Measurements from ENCODE around the gene PAN3.
A peak's percentile ranks its signal among the peaks of the same experiment; 100 is the strongest.
"Not testable (repeated sequence)": the region's sequence is repeated elsewhere in the genome, so short reads cannot be mapped to it uniquely, and the experiment has no call there.

The PAN3 gene

GRCh38 chr13:28138012-28138755, at the start of gene PAN3:
PAN3 (plus strand) TSS chr13:28138545; CDS start chr13:28138658, 113 bp downstream.
- Histone ChIP-seq H3K4me1 (ENCODE audit: insufficient read depth, low read length) (peaks cover 7% of the 10 kb centered on the region), H2AFZ (ENCODE audit: low read depth, low read length) (peak within 1 kb of the TSS; percentile 88), H3K4me3 (ENCODE audit: low read length) (peak within 1 kb of the TSS; percentile 100), H3K27me3 (ENCODE audit: insufficient read depth, low read length) (no peaks in the 10 kb centered on the region), H3K9me3 (ENCODE audit: low read length) (no peaks in the 10 kb centered on the region), H3K36me3 (ENCODE audit: insufficient read depth, low read length) (no peaks in the 10 kb centered on the region)

- Histone ChIP-seq H3K36me3 (ENCODE audit: insufficient read depth, low read length) (no peaks in the 10 kb centered on the region), H2AFZ (ENCODE audit: low read depth, low read length) (no peak overlapping the region), H3K4me1 (ENCODE audit: insufficient read depth, low read length) (no peaks in the 10 kb centered on the region), H3K4me3 (ENCODE audit: low read length) (no peak overlapping the region), H3K27me3 (ENCODE audit: insufficient read depth, low read length) (no peaks in the 10 kb centered on the region), H3K9me3 (ENCODE audit: low read length) (no peaks in the 10 kb centered on the region)
Observed at GRCh38 chr13:28089065-28089464, 49.3 kb upstream of the PAN3 start.

- Histone ChIP-seq H3K36me3 (ENCODE audit: insufficient read depth, low read length) (no peaks in the 10 kb centered on the region), H3K4me3 (ENCODE audit: low read length) (no peak overlapping the region), H3K9me3 (ENCODE audit: low read length) (no peaks in the 10 kb centered on the region), H3K4me1 (ENCODE audit: insufficient read depth, low read length) (no peaks in the 10 kb centered on the region), H2AFZ (ENCODE audit: low read depth, low read length) (no peak overlapping the region), H3K27me3 (ENCODE audit: insufficient read depth, low read length) (peaks cover 5% of the 10 kb centered on the region)
Observed at GRCh38 chr13:28092431-28092830, 45.9 kb upstream of the PAN3 start.

DNA sequence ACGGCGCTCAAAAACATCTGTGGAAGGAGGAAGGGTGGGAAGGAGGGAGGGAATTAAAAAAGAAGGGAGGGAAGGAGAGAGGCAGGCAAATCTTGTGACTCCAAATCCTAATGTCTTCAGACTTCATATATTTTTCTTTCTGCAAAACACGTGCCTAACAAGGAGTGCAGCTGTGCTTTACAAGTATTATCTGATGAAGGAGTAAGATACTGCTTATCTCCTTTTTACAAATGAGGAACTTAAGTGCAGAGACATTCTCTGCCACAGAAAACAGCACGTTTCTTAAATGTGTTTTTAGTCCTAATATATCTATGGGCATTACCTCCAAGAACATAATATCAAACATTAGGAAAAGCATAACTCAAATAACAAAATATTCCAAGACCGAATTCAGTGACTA, 44.5 kb upstream of the PAN3 start:
- no peak overlapping the region for H3K4me3 ChIP-seq (ENCODE audit: low read length)
- no peak overlapping the region for H2AFZ ChIP-seq (ENCODE audit: low read depth, low read length)
- peaks cover 1% of the 10 kb centered on the region for H3K9me3 ChIP-seq (ENCODE audit: low read length)
- peaks cover 16% of the 10 kb centered on the region for H3K27me3 ChIP-seq (ENCODE audit: insufficient read depth, low read length)
- H3K4me1 ChIP-seq (ENCODE audit: insufficient read depth, low read length), result no peaks in the 10 kb centered on the region
- H3K36me3 ChIP-seq (ENCODE audit: insufficient read depth, low read length), result no peaks in the 10 kb centered on the region

DNA sequence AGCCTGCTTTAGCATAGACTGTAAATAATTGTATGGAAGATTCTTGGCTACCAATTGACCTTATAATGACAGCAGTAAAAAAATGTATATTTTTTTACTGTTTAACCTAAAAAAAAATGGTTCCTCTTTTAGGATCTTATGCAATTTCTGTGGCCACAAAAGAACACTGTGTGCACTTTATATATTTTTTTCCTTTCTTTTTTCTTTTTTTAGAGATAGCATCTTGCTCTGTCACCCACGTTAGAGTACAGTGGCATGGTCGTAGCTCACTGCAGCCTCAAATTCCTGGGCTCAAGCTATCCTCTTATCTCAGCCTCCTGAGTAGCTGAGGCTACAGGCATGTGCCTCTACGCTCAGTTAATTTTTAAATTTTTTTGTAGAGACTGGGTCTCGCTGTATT, 44.0 kb upstream of the PAN3 start:
- H3K27me3 ChIP-seq (ENCODE audit: insufficient read depth, low read length), result peaks cover 20% of the 10 kb centered on the region
- no peaks in the 10 kb centered on the region for H3K36me3 ChIP-seq (ENCODE audit: insufficient read depth, low read length)
- H2AFZ ChIP-seq (ENCODE audit: low read depth, low read length), result no peak overlapping the region
- H3K4me1 ChIP-seq (ENCODE audit: insufficient read depth, low read length), result no peaks in the 10 kb centered on the region
- no peak overlapping the region for H3K4me3 ChIP-seq (ENCODE audit: low read length)
- peaks cover 1% of the 10 kb centered on the region for H3K9me3 ChIP-seq (ENCODE audit: low read length)

- H3K36me3 ChIP-seq (ENCODE audit: insufficient read depth, low read length), result no peaks in the 10 kb centered on the region
- H3K4me1 ChIP-seq (ENCODE audit: insufficient read depth, low read length), result peaks cover 3% of the 10 kb centered on the region
- peaks cover 1% of the 10 kb centered on the region for H3K9me3 ChIP-seq (ENCODE audit: low read length)
- no peak overlapping the region for H2AFZ ChIP-seq (ENCODE audit: low read depth, low read length)
- H3K27me3 ChIP-seq (ENCODE audit: insufficient read depth, low read length), result peaks cover 46% of the 10 kb centered on the region
- no peak overlapping the region for H3K4me3 ChIP-seq (ENCODE audit: low read length)
Observed at GRCh38 chr13:28097503-28097902, 40.8 kb upstream of the PAN3 start.

DNA sequence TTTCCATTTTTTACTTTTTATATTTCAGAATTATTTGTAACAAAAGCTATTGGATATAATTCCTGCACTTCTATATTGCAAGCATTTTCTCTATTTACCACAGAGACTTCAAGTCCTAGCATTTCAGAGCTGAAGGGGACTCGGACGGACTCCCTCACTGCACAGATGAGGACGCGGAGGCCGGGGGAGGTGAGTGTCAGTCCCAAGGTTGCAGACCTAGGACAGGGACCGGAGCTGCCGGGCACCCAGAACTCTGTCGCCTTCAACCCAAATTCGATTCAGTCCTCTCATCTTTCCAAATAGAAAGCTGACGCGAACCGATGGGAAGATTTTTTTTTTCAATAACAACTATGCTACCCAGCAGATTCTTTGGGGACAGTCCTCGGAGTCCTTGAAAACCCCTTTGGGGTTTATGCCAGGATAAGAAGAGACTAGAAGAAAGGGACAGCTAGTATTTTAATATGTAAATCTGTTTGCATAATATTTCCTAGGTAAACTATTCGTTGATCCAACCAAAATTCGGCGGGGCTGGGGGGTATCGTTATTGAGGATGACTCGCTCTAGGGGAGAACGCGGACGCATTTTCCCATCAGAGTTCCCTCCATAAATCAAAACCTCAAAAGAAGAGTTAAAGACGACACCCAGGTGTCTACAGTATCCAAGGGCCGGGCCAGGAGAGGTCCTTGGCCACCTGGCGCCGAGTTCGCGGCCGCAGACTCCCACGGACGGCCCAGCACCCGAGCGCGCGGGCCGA, 38.8 kb upstream of the PAN3 start:
- peaks cover 1% of the 10 kb centered on the region for H3K9me3 ChIP-seq (ENCODE audit: low read length)
- peaks cover 50% of the 10 kb centered on the region for H3K27me3 ChIP-seq (ENCODE audit: insufficient read depth, low read length)
- peaks cover 3% of the 10 kb centered on the region for H3K4me1 ChIP-seq (ENCODE audit: insufficient read depth, low read length)

GRCh38 chr13:28100150-28101121, 37.9 kb upstream of the PAN3 start, which contains the start of gene FLT3:
FLT3 (minus strand) TSS chr13:28100576; CDS start chr13:28100510, 66 bp downstream.
- H3K4me1 ChIP-seq (ENCODE audit: insufficient read depth, low read length), result peaks cover 3% of the 10 kb centered on the region
- no peaks in the 10 kb centered on the region for H3K36me3 ChIP-seq (ENCODE audit: insufficient read depth, low read length)
- H2AFZ ChIP-seq (ENCODE audit: low read depth, low read length), result peak within 1 kb of the TSS; percentile 100
- H3K9me3 ChIP-seq (ENCODE audit: low read length), result peaks cover 1% of the 10 kb centered on the region
- peaks cover 47% of the 10 kb centered on the region for H3K27me3 ChIP-seq (ENCODE audit: insufficient read depth, low read length)
- H3K4me3 ChIP-seq (ENCODE audit: low read length), result peak within 1 kb of the TSS; percentile 53

More for the DNA sequence above, 38.8 kb upstream of the PAN3 start:
- Histone ChIP-seq H3K36me3 (ENCODE audit: insufficient read depth, low read length) (no peaks in the 10 kb centered on the region), H3K4me3 (ENCODE audit: low read length) (peak overlapping the region; percentile 53), H2AFZ (ENCODE audit: low read depth, low read length) (peak overlapping the region; percentile 100)

GRCh38 chr13:28101886-28102285, 36.5 kb upstream of the PAN3 start:
- peaks cover 45% of the 10 kb centered on the region for H3K27me3 ChIP-seq (ENCODE audit: insufficient read depth, low read length)
- not testable (repeated sequence) for H3K36me3 ChIP-seq (ENCODE audit: insufficient read depth, low read length); H2AFZ ChIP-seq (ENCODE audit: low read depth, low read length)

GRCh38 chr13:28106976-28107375, 31.4 kb upstream of the PAN3 start:
- Histone ChIP-seq H3K36me3 (ENCODE audit: insufficient read depth, low read length) (no peaks in the 10 kb centered on the region), H3K27me3 (ENCODE audit: insufficient read depth, low read length) (peaks cover 12% of the 10 kb centered on the region), H3K9me3 (ENCODE audit: low read length) (no peaks in the 10 kb centered on the region), H3K4me1 (ENCODE audit: insufficient read depth, low read length) (no peaks in the 10 kb centered on the region), H3K4me3 (ENCODE audit: low read length) (no peak overlapping the region), H2AFZ (ENCODE audit: low read depth, low read length) (no peak overlapping the region)

More at GRCh38 chr13:28101886-28102285, 36.5 kb upstream of the PAN3 start:
- not testable (repeated sequence) for H3K9me3 ChIP-seq (ENCODE audit: low read length); H3K4me3 ChIP-seq (ENCODE audit: low read length); H3K4me1 ChIP-seq (ENCODE audit: insufficient read depth, low read length)

GRCh38 chr13:28110414-28110813, 27.9 kb upstream of the PAN3 start:
- no peak overlapping the region for H3K4me3 ChIP-seq (ENCODE audit: low read length)
- H3K36me3 ChIP-seq (ENCODE audit: insufficient read depth, low read length), result no peaks in the 10 kb centered on the region
- H3K27me3 ChIP-seq (ENCODE audit: insufficient read depth, low read length), result peaks cover 8% of the 10 kb centered on the region
- no peaks in the 10 kb centered on the region for H3K4me1 ChIP-seq (ENCODE audit: insufficient read depth, low read length)
- H3K9me3 ChIP-seq (ENCODE audit: low read length), result no peaks in the 10 kb centered on the region
- no peak overlapping the region for H2AFZ ChIP-seq (ENCODE audit: low read depth, low read length)

GRCh38 chr13:28116736-28117135, 21.6 kb upstream of the PAN3 start:
- Histone ChIP-seq H3K4me1 (ENCODE audit: insufficient read depth, low read length) (no peaks in the 10 kb centered on the region), H3K36me3 (ENCODE audit: insufficient read depth, low read length) (no peaks in the 10 kb centered on the region), H3K4me3 (ENCODE audit: low read length) (no peak overlapping the region), H3K9me3 (ENCODE audit: low read length) (no peaks in the 10 kb centered on the region), H3K27me3 (ENCODE audit: insufficient read depth, low read length) (no peaks in the 10 kb centered on the region), H2AFZ (ENCODE audit: low read depth, low read length) (no peak overlapping the region)

Measured in neuron (in vitro differentiated cells).